Inferior parietal cortex (tissue), 1 donor: ENCODE measurements around the gene MARCHF6.
A peak's percentile ranks its signal among the peaks of the same experiment; 100 is the strongest.
"Not testable (repeated sequence)": the region's sequence is repeated elsewhere in the genome, so short reads cannot be mapped to it uniquely, and the experiment has no call there.

Experiments
- DNase-seq: peaks from one replicate; pipeline ENCODE4 v3.0.0-alpha.2; 2016; ENCODE audit errors: extremely low spot score

The MARCHF6 gene

DNA sequence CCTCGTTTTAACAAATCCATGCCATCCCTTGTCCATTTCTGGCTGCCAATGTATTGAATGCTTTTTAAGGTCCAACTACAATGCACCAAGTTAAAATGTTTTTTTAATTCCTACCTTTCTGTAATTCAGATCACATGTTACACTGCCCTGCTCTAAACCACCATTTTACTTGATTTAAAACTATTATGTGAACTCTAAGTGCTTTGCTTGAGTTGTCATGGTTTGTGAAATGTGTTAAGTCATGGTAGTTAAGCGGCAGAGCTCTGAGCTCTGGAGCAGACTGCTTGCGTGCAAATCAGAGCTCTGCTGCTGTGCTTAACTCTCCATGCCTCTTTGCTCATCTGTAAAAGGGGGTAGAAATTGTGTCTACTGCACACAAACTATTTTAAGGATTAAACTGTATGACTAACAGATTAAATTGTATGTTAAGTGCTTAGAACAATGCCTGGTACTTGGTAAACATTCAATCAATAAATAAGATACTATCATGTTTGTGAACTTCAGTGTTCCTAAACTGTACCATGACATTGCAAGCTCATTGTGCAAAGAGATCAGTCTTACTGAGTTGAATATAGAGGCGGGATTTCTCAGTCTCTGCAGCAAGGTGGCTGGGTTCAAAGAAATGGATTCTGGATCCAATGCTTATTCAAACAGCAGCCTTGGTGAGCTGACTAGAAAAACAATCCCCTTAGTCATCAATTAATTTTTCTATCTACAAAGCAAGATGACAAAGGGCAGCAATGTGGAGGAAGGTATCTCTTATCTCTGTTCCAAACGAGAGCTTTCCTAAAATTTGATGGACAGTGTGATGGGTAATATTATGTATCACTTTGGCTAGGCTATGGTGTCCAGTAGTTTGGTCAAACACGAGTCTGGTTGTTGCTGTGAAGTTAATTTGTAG, 29.7 kb upstream of the MARCHF6 start:
- no peak for DNase-seq

- no peak for DNase-seq
Measured at GRCh38 chr5:10324518-10325370, 28.8 kb upstream of the MARCHF6 start.

DNA sequence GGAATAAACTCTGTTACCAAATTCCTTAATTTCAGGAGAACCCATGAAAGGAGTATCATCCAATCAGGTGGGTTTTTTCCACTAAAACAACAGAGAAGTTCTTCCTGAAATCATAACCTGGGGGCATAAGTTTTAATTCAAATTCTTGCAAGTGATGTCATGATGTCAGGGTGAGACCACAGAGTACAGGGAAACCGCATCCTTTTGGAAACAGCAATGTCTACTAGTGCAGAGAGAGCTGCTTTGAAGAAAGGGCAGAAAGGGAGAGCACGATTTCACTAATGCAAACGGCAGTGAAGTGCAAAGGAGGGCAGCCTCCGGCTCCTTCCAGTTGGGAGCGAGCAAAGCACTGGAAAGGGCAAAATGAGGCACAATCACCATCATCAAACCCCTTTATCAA, 25.2 kb upstream of the MARCHF6 start:
- no peak for DNase-seq

DNA sequence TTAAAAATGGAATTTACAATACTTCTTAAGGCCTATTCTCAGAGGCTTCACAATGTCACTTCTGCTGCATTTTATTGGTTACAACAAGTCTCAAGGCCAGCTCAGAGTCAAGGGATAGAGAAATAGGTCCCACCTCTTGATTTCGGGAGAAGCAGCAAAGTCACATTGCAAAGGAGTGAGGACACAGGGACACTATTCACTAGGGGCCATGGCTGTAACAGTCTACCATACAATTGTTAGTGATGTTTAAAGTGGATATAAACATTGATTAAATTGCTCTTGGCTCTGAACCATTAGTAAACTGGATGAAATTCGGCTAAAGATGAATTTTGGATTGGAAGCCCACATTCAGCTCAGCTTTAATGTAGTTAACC, 24.1 kb upstream of the MARCHF6 start:
- DNase-seq = no peak

GRCh38 chr5:10329820-10330481, 23.5 kb upstream of the MARCHF6 start:
- DNase-seq = no peak

GRCh38 chr5:10330511-10331230, 22.8 kb upstream of the MARCHF6 start:
- DNase-seq = no peak

DNA sequence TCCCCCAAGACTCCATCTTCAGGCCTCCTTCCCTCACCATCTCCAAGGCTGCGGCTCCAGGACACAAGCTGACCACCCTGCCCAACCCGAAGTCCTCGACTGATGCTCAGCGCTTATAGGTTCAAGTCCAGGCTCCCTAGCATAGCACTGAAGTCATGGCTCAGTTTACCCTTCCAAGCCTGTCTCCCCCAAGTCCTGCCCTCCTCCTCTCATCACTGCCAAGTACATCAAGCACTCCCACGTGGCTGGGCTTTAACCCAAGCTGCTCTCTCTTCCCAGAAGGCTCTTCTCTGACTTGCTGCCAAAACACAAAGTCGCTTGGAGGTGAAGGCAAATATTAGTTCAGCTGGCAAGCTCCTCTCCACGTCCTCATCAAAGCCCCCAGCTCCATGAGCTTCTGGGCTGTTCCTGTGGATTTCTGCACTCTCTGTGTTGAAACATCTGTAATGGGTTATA, 22.1 kb upstream of the MARCHF6 start:
- no peak for DNase-seq

DNA sequence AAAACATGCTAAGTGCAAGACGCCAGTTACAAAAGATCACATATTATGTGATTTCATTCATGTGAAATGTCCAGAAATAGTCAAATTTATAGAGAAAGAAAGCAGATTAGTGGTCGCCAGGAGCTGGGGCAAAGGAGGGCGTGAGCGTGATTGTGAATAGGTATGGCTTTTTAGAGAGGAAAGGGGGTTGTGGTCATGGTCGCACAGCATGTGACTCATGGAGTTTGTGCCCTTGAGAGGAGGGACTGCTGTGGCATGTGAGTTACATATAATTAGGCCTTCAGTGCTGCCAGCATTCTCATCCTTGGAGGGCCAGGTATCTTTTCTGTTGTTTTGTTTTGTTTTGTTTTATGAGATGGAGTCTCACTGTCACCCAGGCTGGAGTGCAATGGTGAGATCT, 21.2 kb upstream of the MARCHF6 start:
- no peak for DNase-seq

DNA sequence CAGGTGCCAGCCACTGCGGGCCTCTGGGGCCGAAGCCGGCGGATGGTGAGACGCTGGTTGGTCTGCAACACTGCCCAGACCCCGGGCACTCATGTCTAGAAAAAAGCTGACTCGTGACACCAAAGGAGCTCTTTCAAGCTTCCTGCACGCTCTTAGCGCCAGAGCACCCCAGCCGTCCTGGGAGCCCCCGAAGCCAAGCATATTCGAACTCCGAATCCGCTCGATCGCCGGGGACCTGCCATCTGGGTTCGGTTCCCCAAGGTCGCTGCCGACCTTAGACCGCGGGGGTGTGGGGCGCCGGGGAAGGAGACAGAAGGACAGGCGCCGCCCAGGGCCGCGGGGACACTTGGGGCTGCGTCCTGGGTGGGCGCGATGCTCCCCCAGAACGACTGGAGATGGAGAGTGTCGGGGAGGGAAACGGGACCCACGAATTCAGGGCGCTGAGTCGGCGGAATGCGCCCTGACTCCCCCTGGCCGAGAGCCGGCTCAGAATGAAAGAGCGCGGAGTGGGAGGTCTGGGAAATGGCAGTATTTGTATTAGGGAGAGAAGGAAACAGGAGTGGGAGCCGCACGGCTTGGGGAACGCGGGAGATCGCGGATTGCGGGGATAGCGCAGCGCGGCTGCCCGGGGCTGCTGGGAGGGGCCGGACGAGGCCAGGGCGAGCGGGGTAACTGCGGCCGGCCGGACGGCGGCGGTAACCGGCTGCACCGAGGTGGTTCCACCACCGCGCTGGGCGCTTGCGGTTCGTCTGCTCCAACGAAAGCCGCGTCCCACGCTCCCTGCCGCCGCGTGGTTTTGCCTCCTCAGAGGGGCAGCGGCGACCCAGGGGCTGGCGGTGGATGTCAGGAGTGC, 20.1 kb upstream of the MARCHF6 start:
- no peak for DNase-seq

GRCh38 chr5:10334831-10335230, 18.7 kb upstream of the MARCHF6 start:
- DNase-seq = no peak

DNA sequence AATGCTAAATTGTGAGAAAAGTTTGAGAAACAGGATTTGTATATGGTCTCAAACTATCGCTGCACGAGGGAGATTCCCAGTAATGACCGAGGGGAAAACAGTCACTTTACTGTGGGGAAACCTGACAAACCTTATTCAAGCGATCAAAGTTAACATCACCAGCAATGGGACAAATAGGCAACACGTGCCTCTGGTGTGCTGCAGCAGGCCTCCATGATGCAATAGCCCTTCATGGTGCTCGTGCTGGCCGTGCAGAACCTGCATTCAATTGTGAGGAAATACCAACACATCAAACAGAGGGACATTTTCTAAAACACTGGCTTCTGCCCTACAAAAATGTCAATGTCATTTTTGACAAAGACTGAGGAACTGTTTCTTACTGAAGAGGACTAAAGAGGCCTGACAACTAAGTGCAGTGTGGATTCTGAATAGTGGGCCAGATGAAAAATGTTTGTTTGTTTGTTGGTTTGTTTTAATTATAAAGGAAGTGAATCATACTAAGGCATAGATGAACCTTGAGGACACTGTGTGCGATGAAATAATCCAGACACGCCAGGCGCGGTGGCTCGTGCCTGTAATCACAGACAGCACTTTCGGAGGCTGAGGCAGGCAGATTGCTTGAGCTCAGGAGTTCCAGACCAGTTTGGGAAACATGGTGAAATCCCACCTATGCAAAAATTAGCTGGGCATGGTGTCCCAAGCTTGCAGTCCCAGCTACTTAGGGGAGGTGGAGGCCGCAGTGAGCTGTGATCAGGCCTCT, 17.6 kb upstream of the MARCHF6 start:
- DNase-seq = no peak

DNA sequence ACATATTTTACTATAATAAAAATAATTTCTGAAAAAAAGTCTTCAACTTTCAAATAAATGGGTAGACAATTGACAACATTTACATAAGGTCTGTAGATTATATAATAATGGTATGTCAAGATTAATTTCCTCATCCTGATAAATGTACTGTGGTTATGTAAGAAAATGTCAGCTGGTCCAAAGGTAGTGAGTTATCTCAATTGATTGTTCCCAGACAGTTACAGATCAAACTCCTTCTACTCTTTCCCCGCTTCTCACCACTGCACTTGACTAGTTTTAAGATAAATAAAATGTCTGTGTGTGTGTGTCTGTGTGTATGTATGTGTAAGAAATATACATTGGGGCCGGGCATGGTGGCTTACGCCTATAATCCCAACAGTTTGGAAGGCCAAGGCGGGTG, 16.4 kb upstream of the MARCHF6 start:
- DNase-seq = no peak

DNA sequence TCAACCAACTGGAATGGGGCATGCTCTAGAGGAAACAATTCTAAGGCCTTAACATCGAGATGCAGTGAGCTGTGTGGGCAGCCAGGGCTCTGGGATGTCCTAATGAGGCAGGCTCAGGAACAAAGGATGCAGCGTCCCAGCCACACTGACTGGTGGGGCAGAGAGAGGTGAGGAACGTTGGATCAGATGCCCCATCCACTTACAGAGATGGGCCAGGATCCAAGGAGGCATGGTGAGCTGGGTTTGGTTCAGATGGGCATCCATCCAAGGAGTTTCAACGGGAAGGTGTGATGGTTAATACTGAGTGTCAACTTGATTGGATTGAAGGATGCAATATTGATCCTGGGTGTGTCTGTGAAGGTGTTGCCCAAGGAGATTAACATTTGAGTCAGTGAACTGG, 15.5 kb upstream of the MARCHF6 start:
- DNase-seq = no peak

GRCh38 chr5:10338686-10339057, 14.8 kb upstream of the MARCHF6 start:
- DNase-seq = no peak

DNA sequence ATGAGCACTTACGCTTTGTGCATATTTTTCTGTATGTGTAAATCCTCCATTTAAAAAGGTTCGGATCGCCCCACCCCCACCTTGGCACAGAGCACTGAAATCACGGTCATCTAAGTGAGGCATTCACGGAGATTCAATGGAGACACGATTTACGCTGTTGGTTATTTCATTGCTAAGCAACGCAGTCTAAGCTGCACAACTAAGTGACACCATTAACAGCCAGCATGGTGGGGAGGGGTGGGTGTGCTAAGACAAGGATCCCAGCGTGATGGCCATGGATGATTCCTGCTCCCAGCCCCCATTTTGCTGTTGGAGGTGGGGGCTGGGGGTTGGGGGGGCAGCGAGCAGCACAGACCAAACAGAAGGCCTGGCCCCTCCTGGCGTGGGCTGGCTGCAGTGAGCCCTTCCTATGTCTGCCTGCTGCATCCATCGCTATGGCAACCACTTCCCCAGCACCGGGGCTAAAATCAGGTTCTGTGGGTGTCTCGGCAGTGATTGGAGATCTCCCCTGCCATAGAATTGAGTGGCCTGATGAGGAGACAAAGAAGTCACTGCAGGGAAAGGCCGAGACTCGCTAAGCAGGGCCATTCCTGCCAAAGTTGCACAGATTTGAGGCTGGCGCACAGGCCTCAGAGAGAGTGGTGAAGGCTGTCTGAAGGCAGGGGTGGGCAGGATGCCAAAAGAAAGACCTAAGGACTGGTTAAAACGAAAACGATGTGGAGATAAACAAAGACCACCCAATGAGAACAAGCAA, 14.3 kb upstream of the MARCHF6 start:
- peak; percentile 60 for DNase-seq

GRCh38 chr5:10339958-10340357, 13.5 kb upstream of the MARCHF6 start:
- DNase-seq = peak; percentile 1

GRCh38 chr5:10343486-10343885, 10.0 kb upstream of the MARCHF6 start:
- DNase-seq = no peak

DNA sequence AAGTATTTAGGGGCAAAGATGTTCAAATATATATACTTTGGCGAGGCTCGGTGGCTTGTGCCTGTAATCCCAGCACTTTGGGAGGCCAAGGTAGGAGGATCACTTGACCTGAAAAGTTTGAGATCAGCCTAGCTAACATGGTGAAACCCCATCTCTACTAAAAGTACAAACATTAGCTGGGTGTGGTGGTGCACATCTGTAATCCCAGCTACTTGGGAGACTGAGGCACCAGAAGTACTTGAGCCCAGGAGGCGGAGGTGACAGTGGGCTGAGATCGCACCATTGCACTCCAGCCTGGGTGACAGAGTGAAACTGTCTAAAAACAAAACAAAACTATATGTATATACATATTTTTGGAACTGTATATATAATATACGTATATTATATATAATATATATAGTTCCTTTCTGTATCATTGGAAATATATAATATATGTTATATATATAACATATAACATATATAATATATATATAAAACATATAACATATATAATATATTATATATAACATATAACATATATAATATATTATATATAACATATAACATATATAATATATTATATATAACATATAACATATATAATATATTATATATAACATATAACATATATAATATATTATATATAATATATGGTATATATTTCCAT, 8.9 kb upstream of the MARCHF6 start:
- DNase-seq = not testable (repeated sequence)

DNA sequence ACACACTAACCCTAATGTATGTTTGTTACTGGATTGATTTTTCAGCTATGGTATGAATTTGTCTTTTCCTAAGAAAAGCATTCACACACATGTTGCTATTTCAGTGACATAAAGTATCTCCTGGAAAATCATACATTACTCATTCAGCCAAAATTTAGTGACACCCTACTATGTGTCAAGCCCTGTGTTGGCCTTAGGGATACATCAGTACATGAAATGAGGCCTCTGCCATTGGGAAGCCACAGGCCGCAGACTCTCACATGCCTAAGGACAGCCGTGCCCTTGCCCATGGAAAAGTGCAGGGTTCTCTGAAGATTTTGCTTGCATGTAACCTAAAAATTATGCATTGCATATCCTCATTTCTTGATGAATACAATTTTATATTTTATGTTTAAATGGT, 5.2 kb upstream of the MARCHF6 start:
- no peak for DNase-seq
